Fibroblast of mammary gland (primary cell): Measurements from ENCODE around the gene EEF1A1.

ENCODE experiments used
- DNase-seq: peaks from one replicate; pipeline ENCODE4 v3.0.0-alpha.2; 2010; ENCODE audit warnings: low read depth
- H3K4me3 ChIP-seq: 2 replicates; pipeline ENCODE4 v1.5.1; 2011; ENCODE audit warnings: low read depth, mild to moderate bottlenecking, low read length, moderate library complexity; ENCODE audit not compliant: control insufficient read depth
- TF ChIP-seq, protein P1 (sequence below): conservative IDR thresholded peaks from 2 replicates; pipeline ENCODE4 v1.5.1; 2011; ENCODE audit warnings: low read depth, low read length, inconsistent platforms; ENCODE audit not compliant: control insufficient read depth, insufficient read depth

The EEF1A1 gene

GRCh38 chr6:73491377-73491776 lies 29.5 kb downstream of the EEF1A1 start:
- H3K4me3 ChIP-seq: no peak overlapping the region
- TF ChIP-seq, protein P1, sequence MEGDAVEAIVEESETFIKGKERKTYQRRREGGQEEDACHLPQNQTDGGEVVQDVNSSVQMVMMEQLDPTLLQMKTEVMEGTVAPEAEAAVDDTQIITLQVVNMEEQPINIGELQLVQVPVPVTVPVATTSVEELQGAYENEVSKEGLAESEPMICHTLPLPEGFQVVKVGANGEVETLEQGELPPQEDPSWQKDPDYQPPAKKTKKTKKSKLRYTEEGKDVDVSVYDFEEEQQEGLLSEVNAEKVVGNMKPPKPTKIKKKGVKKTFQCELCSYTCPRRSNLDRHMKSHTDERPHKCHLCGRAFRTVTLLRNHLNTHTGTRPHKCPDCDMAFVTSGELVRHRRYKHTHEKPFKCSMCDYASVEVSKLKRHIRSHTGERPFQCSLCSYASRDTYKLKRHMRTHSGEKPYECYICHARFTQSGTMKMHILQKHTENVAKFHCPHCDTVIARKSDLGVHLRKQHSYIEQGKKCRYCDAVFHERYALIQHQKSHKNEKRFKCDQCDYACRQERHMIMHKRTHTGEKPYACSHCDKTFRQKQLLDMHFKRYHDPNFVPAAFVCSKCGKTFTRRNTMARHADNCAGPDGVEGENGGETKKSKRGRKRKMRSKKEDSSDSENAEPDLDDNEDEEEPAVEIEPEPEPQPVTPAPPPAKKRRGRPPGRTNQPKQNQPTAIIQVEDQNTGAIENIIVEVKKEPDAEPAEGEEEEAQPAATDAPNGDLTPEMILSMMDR: no peak
- DNase-seq: no peak

DNA sequence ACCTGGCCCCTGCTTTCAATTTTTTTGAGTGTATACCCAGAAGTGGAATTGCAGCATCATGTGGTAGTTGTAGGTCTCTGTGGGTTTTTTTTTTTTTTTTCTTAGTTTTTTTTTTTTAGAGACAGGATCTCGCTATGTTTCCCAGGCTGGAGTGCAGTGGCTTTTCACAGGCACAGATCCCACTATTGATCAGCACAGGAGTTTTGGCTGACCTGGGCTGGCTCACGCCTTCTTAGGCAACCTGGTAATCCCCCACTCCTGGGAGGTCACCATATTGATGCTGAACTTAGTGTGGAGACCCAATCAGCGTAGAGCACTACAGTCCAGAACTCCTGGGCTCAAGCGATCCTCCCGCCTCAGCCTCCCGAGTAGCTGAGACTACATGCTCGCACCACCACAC lies 33.4 kb downstream of the EEF1A1 start:
- TF ChIP-seq, protein P1: no peak
- H3K4me3 ChIP-seq: no peak overlapping the region
- DNase-seq: no peak

DNA sequence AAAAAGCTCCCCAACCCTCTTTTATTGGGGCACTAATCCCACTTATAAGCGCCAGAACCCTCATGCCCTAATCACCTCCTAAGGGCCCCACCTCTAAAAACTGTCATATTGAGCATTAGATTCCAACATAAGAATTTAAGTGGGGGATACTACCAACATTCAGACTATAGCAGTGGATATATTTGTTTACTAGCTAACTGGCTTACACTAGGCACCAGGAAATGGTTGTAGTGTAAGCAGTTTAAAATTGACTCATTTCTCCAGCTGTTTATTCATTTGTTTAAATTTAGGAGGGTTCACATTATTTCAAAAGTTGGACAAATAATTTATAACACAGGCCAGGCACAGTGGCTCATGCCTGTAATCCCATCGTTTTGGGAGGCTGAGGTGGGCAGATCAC lies 36.4 kb downstream of the EEF1A1 start:
- no peak for DNase-seq
- TF ChIP-seq, protein P1: no peak
- H3K4me3 ChIP-seq: no peak overlapping the region

- TF ChIP-seq, protein P1: no peak
- peak; percentile 13 for DNase-seq
These were observed 38.9 kb downstream of the EEF1A1 start for GRCh38 chr6:73481969-73482368.

GRCh38 chr6:73477407-73477806 lies 43.4 kb downstream of the EEF1A1 start:
- H3K4me3 ChIP-seq: no peak overlapping the region
- TF ChIP-seq, protein P1: no peak
- no peak for DNase-seq

More at GRCh38 chr6:73481969-73482368, 38.9 kb downstream of the EEF1A1 start:
- H3K4me3 ChIP-seq: no peak overlapping the region

GRCh38 chr6:73476723-73477122 lies 44.1 kb downstream of the EEF1A1 start:
- H3K4me3 ChIP-seq: no peak overlapping the region
- TF ChIP-seq, protein P1: no peak
- DNase-seq: no peak

DNA sequence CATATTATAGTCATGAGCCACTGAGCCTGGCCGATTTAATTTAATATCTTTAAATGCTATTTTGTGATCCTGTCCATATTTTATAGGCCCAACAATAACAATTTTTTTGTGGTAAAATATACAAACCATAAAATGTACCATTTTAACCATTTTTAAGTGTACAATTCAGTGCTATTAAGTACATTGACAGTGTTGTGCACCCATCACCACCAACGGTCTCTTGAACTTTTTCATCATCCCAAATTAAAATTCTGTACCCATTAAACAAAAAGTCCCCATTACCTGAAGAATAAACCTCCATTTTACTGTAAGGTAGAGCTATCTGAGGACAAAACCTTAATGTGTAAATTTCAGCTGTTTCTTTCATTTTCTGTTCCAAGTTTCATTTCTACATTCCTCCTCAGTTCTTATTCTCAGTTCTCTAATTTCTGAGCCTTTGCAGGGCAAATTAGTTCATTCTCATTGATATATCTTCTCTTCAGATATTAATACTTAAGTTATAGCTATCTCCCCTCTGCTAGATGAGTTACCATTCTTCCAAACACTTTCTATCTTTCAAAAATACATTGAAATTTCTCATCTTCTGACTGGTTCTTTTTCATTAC lies 49.0 kb downstream of the EEF1A1 start:
- DNase-seq: no peak
- TF ChIP-seq, protein P1: no peak
- no peak overlapping the region for H3K4me3 ChIP-seq
